Neutrophil (primary cell): ENCODE results near the gene CEPT1.

ENCODE experiments used
- H3K27ac ChIP-seq: fragments of 200-600 bp; sonication (generic); 2 replicates; pipeline ENCODE4 v1.5.1; 2016; ENCODE audit warnings: mild to moderate bottlenecking, moderate library complexity
- H3K27me3 ChIP-seq: fragments of 200-600 bp; sonication (generic); 2 replicates; pipeline ENCODE4 v1.6.0; 2016; ENCODE audit warnings: mild to moderate bottlenecking
- H3K36me3 ChIP-seq: fragments of 200-600 bp; sonication (generic); 2 replicates; pipeline ENCODE4 v1.5.1; 2017
- H3K4me1 ChIP-seq, 2 experiments: fragments of 200-600 bp in 1 of 2; sonication (generic) in 1 of 2; 1 replicate in 1 of 2; 2 replicates in 1 of 2; pipeline versions ENCODE4 v1.5.1 to v1.6.1; 2013 to 2016; ENCODE audit warnings: low read depth in 1 of 2, low read length in 1 of 2, mild to moderate bottlenecking in 1 of 2, moderate library complexity in 1 of 2; ENCODE audit not compliant: control insufficient read depth in 1 of 2, insufficient read depth in 1 of 2
- H3K4me3 ChIP-seq, 2 experiments: fragments of 200-600 bp in 1 of 2; sonication (generic) in 1 of 2; 1 replicate in 1 of 2; 2 replicates in 1 of 2; pipeline ENCODE4 v1.5.1; 2013 to 2016; ENCODE audit warnings: low read depth in 1 of 2, low read length in 1 of 2, mild to moderate bottlenecking in 1 of 2, moderate library complexity in 1 of 2
- H3K9me3 ChIP-seq: fragments of 200-600 bp; sonication (generic); 2 replicates; pipeline ENCODE4 v1.5.1; 2016
- CTCF ChIP-seq: fragments of 200-600 bp; sonication (generic); IDR thresholded peaks from 2 replicates; pipeline ENCODE4 v1.5.1; 2016; ENCODE audit warnings: antibody characterized with exemption

Gene CEPT1

GRCh38 chr1:111195002-111195684, 55.1 kb downstream of the CEPT1 start:
- Histone ChIP-seq H3K4me1 (peaks cover 34 to 51% of the 10 kb centered on the region in 2 experiments), H3K9me3 (no peaks in the 10 kb centered on the region), H3K36me3 (peaks cover 81% of the 10 kb centered on the region), H3K27ac (peak overlapping the region; percentile 81), H3K4me3 (no peak overlapping the region), H3K27me3 (no peaks in the 10 kb centered on the region)
- no peak for TF ChIP-seq CTCF

- Histone ChIP-seq H3K4me3 (no peak overlapping the region), H3K36me3 (peaks cover 71% of the 10 kb centered on the region), H3K9me3 (no peaks in the 10 kb centered on the region), H3K27ac (no peak overlapping the region), H3K27me3 (no peaks in the 10 kb centered on the region), H3K4me1 (peaks cover 45 to 51% of the 10 kb centered on the region in 2 experiments)
- TF ChIP-seq CTCF = no peak
Observed at GRCh38 chr1:111196213-111196612, 56.2 kb downstream of the CEPT1 start.

GRCh38 chr1:111197598-111198284, 57.7 kb downstream of the CEPT1 start:
- Histone ChIP-seq H3K27me3 (no peaks in the 10 kb centered on the region), H3K36me3 (peaks cover 56% of the 10 kb centered on the region), H3K27ac (no peak overlapping the region), H3K4me1 (peaks cover 51 to 56% of the 10 kb centered on the region in 2 experiments), H3K4me3 (no peak overlapping the region), H3K9me3 (no peaks in the 10 kb centered on the region)
- no peak for TF ChIP-seq CTCF

DNA sequence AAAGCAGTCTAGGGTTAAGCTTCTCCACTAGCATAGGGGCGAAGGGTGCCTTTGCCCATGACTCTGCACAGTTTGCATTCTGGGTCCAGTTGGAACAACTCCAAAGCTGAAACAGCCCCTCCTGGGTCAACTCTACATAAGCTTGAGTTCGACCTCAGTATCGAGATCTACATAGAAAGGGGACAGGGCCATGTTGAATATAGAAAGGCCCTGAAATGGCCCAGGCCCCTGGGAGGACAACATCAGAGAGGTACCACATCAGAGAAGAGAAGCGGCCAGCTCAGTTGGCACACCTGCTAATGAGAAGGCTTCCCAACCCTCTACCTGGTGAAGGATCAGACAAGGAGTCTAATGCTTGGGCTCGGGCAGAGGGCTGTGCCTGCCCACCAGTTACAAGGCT, 58.8 kb downstream of the CEPT1 start:
- Histone ChIP-seq H3K27ac (peak overlapping the region; percentile 99), H3K4me1 (peaks cover 50 to 55% of the 10 kb centered on the region in 2 experiments), H3K36me3 (peaks cover 53% of the 10 kb centered on the region), H3K4me3 (no peak overlapping the region), H3K27me3 (no peaks in the 10 kb centered on the region), H3K9me3 (no peaks in the 10 kb centered on the region)
- TF ChIP-seq CTCF = no peak

DNA sequence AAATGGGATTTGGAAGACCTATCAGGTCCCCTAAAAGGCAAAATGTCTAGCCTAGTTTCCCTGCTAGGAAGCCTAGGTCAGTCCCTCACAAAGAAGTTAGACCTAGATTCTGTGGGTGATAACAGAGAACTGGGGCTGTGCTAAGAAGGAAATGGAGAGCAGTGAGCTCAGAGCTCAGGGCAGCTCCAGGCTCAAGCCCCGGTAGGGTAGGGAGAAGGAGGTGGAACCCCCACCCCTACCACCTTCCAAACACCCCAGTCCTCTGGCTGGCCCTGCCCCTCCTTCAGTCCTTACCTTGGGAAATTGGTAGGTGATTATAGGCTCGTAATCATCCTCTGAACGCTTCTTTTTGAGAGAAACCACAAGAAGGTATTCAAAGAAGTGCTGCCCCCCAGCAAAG, 59.3 kb downstream of the CEPT1 start:
- Histone ChIP-seq H3K4me3 (no peak overlapping the region), H3K4me1 (peaks cover 46 to 52% of the 10 kb centered on the region in 2 experiments), H3K27ac (peak overlapping the region; percentile 99), H3K27me3 (no peaks in the 10 kb centered on the region), H3K36me3 (peaks cover 48% of the 10 kb centered on the region), H3K9me3 (no peaks in the 10 kb centered on the region)
- no peak for TF ChIP-seq CTCF
